ENCODE data around the gene CCDC136. TPM values are rescaled to one million over a fixed set of nuclear protein-coding genes. Genes with fewer than 3 reads are reported as not detected.

CCDC136 gene
- total RNA-seq, 1 experiment from 2014 or later, result 11.1 TPM

DNA sequence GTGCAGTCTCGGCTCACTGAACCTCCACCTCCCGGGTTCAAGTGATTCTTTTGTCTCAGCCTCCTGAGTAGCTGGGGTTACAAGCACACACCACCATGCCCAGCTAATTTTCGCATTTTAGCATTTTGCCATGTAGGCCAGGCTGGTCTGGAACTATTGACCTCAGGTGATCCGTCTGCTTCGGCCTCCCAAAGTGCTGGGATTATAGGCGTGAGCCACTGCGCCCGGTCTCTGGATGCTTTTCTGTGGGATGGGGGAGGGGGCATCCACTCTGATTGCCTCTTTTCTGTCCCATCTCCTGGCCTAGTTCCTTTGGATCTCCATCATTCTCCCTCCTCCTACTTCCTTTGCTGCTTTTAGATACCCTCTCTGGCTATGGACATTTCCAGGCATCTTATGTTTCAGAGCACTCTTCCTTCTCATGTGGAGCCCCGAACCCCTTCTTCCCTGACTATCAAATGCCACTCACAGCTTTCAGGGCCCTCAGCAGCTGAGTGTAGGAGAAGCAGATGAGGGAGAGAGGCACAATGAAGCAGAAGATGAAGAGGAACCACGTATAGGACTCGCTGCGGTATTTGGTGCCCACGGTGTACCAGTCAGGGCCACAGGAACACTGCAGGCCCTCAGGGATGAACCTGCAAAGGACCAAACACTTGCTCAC is 17.6 kb upstream of the CCDC136 start:
- Histone ChIP-seq H3K9me3 (ENCODE audit: control insufficient read depth in 1 of 2, insufficient read depth in 1 of 2, low read depth in 1 of 2, low read length in 2 of 2) (no peaks in the 10 kb centered on the region), H3K4me3 (replicated peaks in 1 of 2; ENCODE audit: low read depth in 1 of 2, low read length in 2 of 2) (no peak overlapping the region), H3K9me2 (ENCODE audit: insufficient read depth) (no peaks in the 10 kb centered on the region), H3K36me3 (ENCODE audit: control insufficient read depth in 1 of 2, insufficient read depth in 2 of 2, low read length in 2 of 2) (peaks cover 20 to 35% of the 10 kb centered on the region in 2 experiments; a peak in 3 of 4 replicates), H3K27me3 (ENCODE audit: insufficient read depth, low read length) (no peaks in the 10 kb centered on the region), H3K4me2 (ENCODE audit: low read length) (no peak overlapping the region), H3K79me2 (ENCODE audit: insufficient read depth, low read length) (no peaks in the 10 kb centered on the region), H3K27ac (ENCODE audit: low read depth, low read length) (no peak overlapping the region), H3K4me1 (ENCODE audit: control insufficient read depth in 1 of 2, insufficient read depth in 2 of 2, low read length in 2 of 2) (no peaks in the 10 kb centered on the region), H4K20me1 (ENCODE audit: insufficient read depth) (no peaks in the 10 kb centered on the region), H3K9ac (ENCODE audit: low read length) (no peak overlapping the region), H2AFZ (ENCODE audit: low read depth, low read length, poor library complexity, severe bottlenecking) (no peak overlapping the region)
- RAD21 ChIA-PET (ENCODE audit: low non-redundant PET in 1 of 2, low total read pairs in 2 of 2, uncharacterized antibody in 2 of 2, unreplicated experiment in 2 of 2), result no interaction called here
- no peak for ATAC-seq
- no peak for DNase-seq (ENCODE audit: low read depth, low spot score)
- intact Hi-C loops (cut with micrococcal nuclease), result no loop called here
- CTCF ChIA-PET, result interaction anchor here (0.6 kb wide), 1 partner anchor 89 kb away, joined by 3 read pairs; the partner anchor contains the start of gene ATP6V1F
- TF ChIP-seq POLR2A (IDR thresholded peaks at IDR 0.05; ENCODE audit: borderline replicate concordance, extremely low read depth, insufficient read depth, insufficient read length) (no peak), YY1 (IDR thresholded peaks at IDR 0.05; ENCODE audit: extremely low read depth, insufficient replicate concordance, low read depth, low read length) (no peak), SP1 (IDR thresholded peaks at IDR 0.05; ENCODE audit: low read depth) (no peak), SIN3A (IDR thresholded peaks at IDR 0.05; ENCODE audit: low read depth) (no peak), EZH2 (IDR thresholded peaks at IDR 0.05) (no peak), EGR1 (IDR thresholded peaks at IDR 0.05; ENCODE audit: low read depth) (no peak), ZFX (IDR thresholded peaks at IDR 0.05) (no peak), POLR2AphosphoS5 (IDR thresholded peaks at IDR 0.05; ENCODE audit: low read depth, low read length) (no peak)
- TF ChIP-seq, protein P1, sequence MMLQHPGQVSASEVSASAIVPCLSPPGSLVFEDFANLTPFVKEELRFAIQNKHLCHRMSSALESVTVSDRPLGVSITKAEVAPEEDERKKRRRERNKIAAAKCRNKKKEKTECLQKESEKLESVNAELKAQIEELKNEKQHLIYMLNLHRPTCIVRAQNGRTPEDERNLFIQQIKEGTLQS (IDR thresholded peaks at IDR 0.05), result no peak
- TF ChIP-seq, protein P2, sequence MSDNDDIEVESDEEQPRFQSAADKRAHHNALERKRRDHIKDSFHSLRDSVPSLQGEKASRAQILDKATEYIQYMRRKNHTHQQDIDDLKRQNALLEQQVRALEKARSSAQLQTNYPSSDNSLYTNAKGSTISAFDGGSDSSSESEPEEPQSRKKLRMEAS (IDR thresholded peaks at IDR 0.05), result no peak
- BruUV-seq (replicated peaks), result no TSS peak
- POLR2A ChIA-PET, result no interaction called here

DNA sequence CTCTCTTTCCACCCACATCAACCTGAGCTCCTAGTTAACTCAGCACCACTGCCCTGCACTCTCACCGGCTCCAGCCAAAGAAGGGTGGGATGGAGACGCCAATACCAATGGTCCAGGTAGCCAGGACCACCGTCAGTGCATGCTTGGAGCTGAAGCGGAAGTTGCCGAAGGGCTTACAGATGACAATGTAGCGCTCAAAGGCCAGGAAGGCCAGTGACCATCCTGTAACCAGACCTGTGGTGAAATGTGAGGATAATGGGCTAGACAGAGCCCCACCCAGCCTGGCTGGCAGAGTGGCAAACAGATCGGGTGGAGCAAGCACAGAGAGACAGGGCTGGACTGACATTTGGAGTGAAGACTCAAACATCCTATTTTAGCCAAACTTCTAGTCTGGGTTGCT is 16.8 kb upstream of the CCDC136 start:
- H3K9me2 ChIP-seq (ENCODE audit: insufficient read depth), result no peaks in the 10 kb centered on the region
- H3K4me3 ChIP-seq (replicated peaks in 1 of 2; ENCODE audit: low read depth in 1 of 2, low read length in 2 of 2), result no peak overlapping the region
- POLR2A ChIA-PET, result no interaction called here
- H2AFZ ChIP-seq (ENCODE audit: low read depth, low read length, poor library complexity, severe bottlenecking), result no peak overlapping the region
- BruUV-seq (replicated peaks), result no TSS peak
- no peak for ATAC-seq
- H3K36me3 ChIP-seq (ENCODE audit: control insufficient read depth in 1 of 2, insufficient read depth in 2 of 2, low read length in 2 of 2), result peaks cover 13 to 29% of the 10 kb centered on the region in 2 experiments; a peak in 3 of 4 replicates
- RAD21 ChIA-PET (ENCODE audit: low non-redundant PET in 1 of 2, low total read pairs in 2 of 2, uncharacterized antibody in 2 of 2, unreplicated experiment in 2 of 2), result no interaction called here
- no peaks in the 10 kb centered on the region for H4K20me1 ChIP-seq (ENCODE audit: insufficient read depth)
- CTCF ChIA-PET, result interaction anchor here (0.6 kb wide), 1 partner anchor 88 kb away, joined by 3 read pairs; the partner anchor contains the start of gene ATP6V1F
- H3K9ac ChIP-seq (ENCODE audit: low read length), result no peak overlapping the region
- H3K27ac ChIP-seq (ENCODE audit: low read depth, low read length), result no peak overlapping the region
- no peaks in the 10 kb centered on the region for H3K27me3 ChIP-seq (ENCODE audit: insufficient read depth, low read length)
- DNase-seq (ENCODE audit: low read depth, low spot score), result no peak
- H3K79me2 ChIP-seq (ENCODE audit: insufficient read depth, low read length), result no peaks in the 10 kb centered on the region
- H3K4me2 ChIP-seq (ENCODE audit: low read length), result no peak overlapping the region
- H3K9me3 ChIP-seq (ENCODE audit: control insufficient read depth in 1 of 2, insufficient read depth in 1 of 2, low read depth in 1 of 2, low read length in 2 of 2), result no peaks in the 10 kb centered on the region
- no peak for TF ChIP-seq ZFX (IDR thresholded peaks at IDR 0.05)
- peak; percentile 18; the same call in 1 of the 2 replicates for TF ChIP-seq POLR2AphosphoS5 (IDR thresholded peaks at IDR 0.05; ENCODE audit: low read depth, low read length)
- no peak for TF ChIP-seq RAD21 (IDR thresholded peaks at IDR 0.05; ENCODE audit: low read depth)
- H3K4me1 ChIP-seq (ENCODE audit: control insufficient read depth in 1 of 2, insufficient read depth in 2 of 2, low read length in 2 of 2), result no peaks in the 10 kb centered on the region
- intact Hi-C loops (cut with micrococcal nuclease), result no loop called here
